SK-N-SH treated with all-trans-retinoic acid at 6 μM for 48 hours (cell line): ENCODE data around the gene NRXN2.

Experiments used
- ATAC-seq: fragments of 200-7000 bp; cut with Tn5 transposase; 3 replicates; pipeline ENCODE4 v1.9.1; 2020; ENCODE audit warnings: mild to moderate bottlenecking, moderate library complexity
- ESRRG ChIP-seq: fragments of 250-450 bp; sonication (Bioruptor Pico); IDR thresholded peaks from 2 replicates; pipeline ENCODE4 v1.6.1; 2021; ENCODE audit warnings: mild to moderate bottlenecking

Gene NRXN2

GRCh38 chr11:64556721-64557250 lies 166.2 kb downstream of the NRXN2 start:
- ATAC-seq, result no peak
- TF ChIP-seq ESRRG (CRISPR knock-in tag), result no peak
